Uterus (tissue), 2 donors: Measurements from ENCODE around the gene TLE5.

Experiments used
- POLR2A ChIP-seq, 2 donors: fragments of 450-650 bp; IDR thresholded peaks; one replicate each; pipeline ENCODE4 v1.6.1; 2016; ENCODE audit warnings: antibody characterized with exemption in 2 of 2, mild to moderate bottlenecking in 1 of 2, moderate library complexity in 1 of 2
- TF ChIP-seq, protein P1 (sequence below), 4 experiments: fragments of 200-600 bp in 2 of 4; fragments of 450-650 bp in 2 of 4; sonication (generic) in 2 of 4; IDR thresholded peaks; one replicate each; pipeline ENCODE4 v1.5.1; 2016 to 2019; ENCODE audit warnings: antibody characterized with exemption in 4 of 4, mild to moderate bottlenecking in 2 of 4, moderate library complexity in 1 of 4

DNA sequence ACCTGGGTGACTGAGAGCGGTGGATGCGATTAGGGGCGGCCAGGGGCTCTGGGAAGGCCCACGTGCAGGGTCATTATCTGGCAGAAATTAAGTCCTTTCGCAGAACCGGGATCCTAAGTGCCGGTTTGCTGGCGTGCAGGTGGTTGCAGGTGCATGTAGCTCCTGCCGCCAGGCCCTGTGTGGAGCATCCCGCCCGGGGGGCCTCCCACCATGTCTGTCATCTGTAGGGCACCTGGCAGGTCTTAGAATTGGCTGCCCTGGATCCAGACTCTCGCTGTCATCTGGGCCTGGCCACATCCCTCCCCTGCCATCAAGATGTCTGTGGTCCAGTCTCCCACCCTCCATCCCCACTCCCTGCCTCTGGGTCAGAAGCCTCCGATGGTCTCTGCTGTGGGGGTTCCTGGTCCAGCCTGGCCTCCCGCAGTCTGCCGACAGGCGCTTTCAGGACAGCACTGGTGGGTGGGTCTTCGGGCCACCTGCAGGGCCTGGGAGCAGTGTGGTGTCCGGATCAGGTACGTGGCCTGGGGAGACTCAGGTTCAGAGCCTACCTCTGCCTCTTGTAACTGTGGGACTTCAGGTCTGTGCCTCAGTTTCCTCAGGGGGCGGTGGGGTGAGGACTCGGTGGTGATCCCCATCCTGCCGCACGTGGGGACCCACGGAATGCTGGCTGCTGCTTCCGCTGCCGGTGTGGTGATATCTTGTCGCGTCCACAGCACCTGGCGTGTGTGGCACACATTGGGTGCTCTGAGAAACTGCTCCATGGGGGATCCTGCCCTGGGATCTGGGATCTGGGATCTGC is 37.3 kb upstream of the TLE5 start:
- TF ChIP-seq, protein P1, sequence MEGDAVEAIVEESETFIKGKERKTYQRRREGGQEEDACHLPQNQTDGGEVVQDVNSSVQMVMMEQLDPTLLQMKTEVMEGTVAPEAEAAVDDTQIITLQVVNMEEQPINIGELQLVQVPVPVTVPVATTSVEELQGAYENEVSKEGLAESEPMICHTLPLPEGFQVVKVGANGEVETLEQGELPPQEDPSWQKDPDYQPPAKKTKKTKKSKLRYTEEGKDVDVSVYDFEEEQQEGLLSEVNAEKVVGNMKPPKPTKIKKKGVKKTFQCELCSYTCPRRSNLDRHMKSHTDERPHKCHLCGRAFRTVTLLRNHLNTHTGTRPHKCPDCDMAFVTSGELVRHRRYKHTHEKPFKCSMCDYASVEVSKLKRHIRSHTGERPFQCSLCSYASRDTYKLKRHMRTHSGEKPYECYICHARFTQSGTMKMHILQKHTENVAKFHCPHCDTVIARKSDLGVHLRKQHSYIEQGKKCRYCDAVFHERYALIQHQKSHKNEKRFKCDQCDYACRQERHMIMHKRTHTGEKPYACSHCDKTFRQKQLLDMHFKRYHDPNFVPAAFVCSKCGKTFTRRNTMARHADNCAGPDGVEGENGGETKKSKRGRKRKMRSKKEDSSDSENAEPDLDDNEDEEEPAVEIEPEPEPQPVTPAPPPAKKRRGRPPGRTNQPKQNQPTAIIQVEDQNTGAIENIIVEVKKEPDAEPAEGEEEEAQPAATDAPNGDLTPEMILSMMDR (IDR thresholded peaks at IDR 0.05): no peak
- TF ChIP-seq POLR2A (IDR thresholded peaks at IDR 0.05): no peak
